ENCODE data around the gene PACRG. TPM values are rescaled to one million over a fixed set of nuclear protein-coding genes. Genes with fewer than 3 reads are reported as not detected.

PACRG gene
- total and polyA plus RNA-seq, 2 donors (not counting 3 experiments of a cell fraction or from before 2014, with no cell fraction given): 0.08 TPM; not detected in 1

GRCh38 chr6:163288915-163289314 lies 561.1 kb downstream of the PACRG start:
- H3K9ac ChIP-seq (replicated peaks; ENCODE audit: extremely low read depth, insufficient read depth, low read length): no peak overlapping the region
- no peaks in the 10 kb centered on the region for H4K20me1 ChIP-seq (replicated peaks; ENCODE audit: control insufficient read depth, extremely low read depth, insufficient read depth, low read length)
- dilution Hi-C loops (cut with MboI; ENCODE audit: extremely low pct_ligation_motif_present, low sequenced_read_pairs): no loop called here
- no peak overlapping the region for H3K4me2 ChIP-seq (ENCODE audit: insufficient read depth, low read length)
- no peaks in the 10 kb centered on the region for H3K9me3 ChIP-seq (replicated peaks; ENCODE audit: control insufficient read depth, insufficient read depth, low read length)
- intact Hi-C loops (cut with micrococcal nuclease): no loop called here
- DNase-seq (ENCODE audit: low read depth, low spot score) (no peak), FAIRE-seq (no peak)
- no peaks in the 10 kb centered on the region for H3K36me3 ChIP-seq (ENCODE audit: control insufficient read depth in 2 of 2, extremely low read depth in 1 of 2, insufficient read depth in 2 of 2, low read length in 2 of 2)
- no peak overlapping the region for H2AFZ ChIP-seq (ENCODE audit: low read depth, low read length)
- H3K9me1 ChIP-seq (replicated peaks; ENCODE audit: control insufficient read depth, extremely low read depth, insufficient read depth, low read length): no peaks in the 10 kb centered on the region
- ChIA-PET CTCF (no interaction called here), POLR2A (no interaction called here)
- no peak overlapping the region for H3K27ac ChIP-seq (ENCODE audit: insufficient read depth, low read depth, low read length)
- no peaks in the 10 kb centered on the region for H3K27me3 ChIP-seq (ENCODE audit: control insufficient read depth in 2 of 2, insufficient read depth in 2 of 2, low read length in 2 of 2)
- no TSS peak for BruUV-seq (replicated peaks)
- no peaks in the 10 kb centered on the region for H3K79me2 ChIP-seq (ENCODE audit: control insufficient read depth, insufficient read depth, low read length)
- no peak overlapping the region for H3K4me3 ChIP-seq (replicated peaks in 1 of 3; ENCODE audit: insufficient read depth in 1 of 3, low read depth in 1 of 3, low read length in 3 of 3)
- TF ChIP-seq GATA2 (IDR thresholded peaks at IDR 0.05; ENCODE audit: insufficient read depth, insufficient read length, low read depth, low read length) (no peak), POLR2AphosphoS5 (IDR thresholded peaks at IDR 0.05; ENCODE audit: insufficient read depth, low read depth, low read length) (no peak), FOS (IDR thresholded peaks at IDR 0.05; ENCODE audit: borderline replicate concordance, insufficient read depth, low read length) (no peak), JUN (IDR thresholded peaks at IDR 0.05; ENCODE audit: borderline replicate concordance, insufficient read depth, insufficient read length, low read depth) (no peak), EZH2 (IDR thresholded peaks at IDR 0.05; ENCODE audit: borderline replicate concordance, low read depth, low read length, severe bottlenecking) (no peak), MYC (IDR thresholded peaks at IDR 0.05; ENCODE audit: low read depth, low read length) (no peak), POLR2A (IDR thresholded peaks at IDR 0.05; ENCODE audit: low read depth, low read length) (no peak)
- TF ChIP-seq, protein P1, sequence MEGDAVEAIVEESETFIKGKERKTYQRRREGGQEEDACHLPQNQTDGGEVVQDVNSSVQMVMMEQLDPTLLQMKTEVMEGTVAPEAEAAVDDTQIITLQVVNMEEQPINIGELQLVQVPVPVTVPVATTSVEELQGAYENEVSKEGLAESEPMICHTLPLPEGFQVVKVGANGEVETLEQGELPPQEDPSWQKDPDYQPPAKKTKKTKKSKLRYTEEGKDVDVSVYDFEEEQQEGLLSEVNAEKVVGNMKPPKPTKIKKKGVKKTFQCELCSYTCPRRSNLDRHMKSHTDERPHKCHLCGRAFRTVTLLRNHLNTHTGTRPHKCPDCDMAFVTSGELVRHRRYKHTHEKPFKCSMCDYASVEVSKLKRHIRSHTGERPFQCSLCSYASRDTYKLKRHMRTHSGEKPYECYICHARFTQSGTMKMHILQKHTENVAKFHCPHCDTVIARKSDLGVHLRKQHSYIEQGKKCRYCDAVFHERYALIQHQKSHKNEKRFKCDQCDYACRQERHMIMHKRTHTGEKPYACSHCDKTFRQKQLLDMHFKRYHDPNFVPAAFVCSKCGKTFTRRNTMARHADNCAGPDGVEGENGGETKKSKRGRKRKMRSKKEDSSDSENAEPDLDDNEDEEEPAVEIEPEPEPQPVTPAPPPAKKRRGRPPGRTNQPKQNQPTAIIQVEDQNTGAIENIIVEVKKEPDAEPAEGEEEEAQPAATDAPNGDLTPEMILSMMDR (IDR thresholded peaks at IDR 0.05; ENCODE audit: extremely low read depth in 1 of 2, insufficient read depth in 1 of 2, low read depth in 1 of 2, low read length in 2 of 2): no peak
- TF ChIP-seq, protein P2, sequence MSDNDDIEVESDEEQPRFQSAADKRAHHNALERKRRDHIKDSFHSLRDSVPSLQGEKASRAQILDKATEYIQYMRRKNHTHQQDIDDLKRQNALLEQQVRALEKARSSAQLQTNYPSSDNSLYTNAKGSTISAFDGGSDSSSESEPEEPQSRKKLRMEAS (IDR thresholded peaks at IDR 0.05; ENCODE audit: insufficient read depth, insufficient read length): no peak
- peaks cover 19% of the 10 kb centered on the region for H3K4me1 ChIP-seq (ENCODE audit: control insufficient read depth, extremely low read depth, insufficient read depth, low read length)
